ENCODE measurements around the gene UVRAG. TPM values are rescaled to one million over a fixed set of nuclear protein-coding genes. Genes with fewer than 3 reads are reported as not detected.

Gene UVRAG
- total and polyA plus RNA-seq, 2 donors (not counting 1 experiment from before 2014, with no cell fraction given): 37.7 to 94.1 TPM

GRCh38 chr11:75780888-75781287 is 34.1 kb upstream of the UVRAG start:
- Histone ChIP-seq H3K79me2 (ENCODE audit: control insufficient read depth, insufficient read depth, low read length) (peaks cover 4% of the 10 kb centered on the region), H4K20me1 (ENCODE audit: control insufficient read depth, insufficient read depth, low read length, poor library complexity, severe bottlenecking) (no peaks in the 10 kb centered on the region), H3K36me3 (replicated peaks in 1 of 2; ENCODE audit: control extremely low read depth in 1 of 2, control insufficient read depth in 1 of 2, extremely low read depth in 1 of 2, insufficient read depth in 2 of 2, low read length in 1 of 2) (peaks cover 0 to 9% of the 10 kb centered on the region in 2 experiments), H3K27ac (ENCODE audit: low read length in 2 of 2) (no peak overlapping the region), H3K9me3 (ENCODE audit: control extremely low read depth in 1 of 3, control insufficient read depth in 2 of 3, insufficient read depth in 1 of 3, low read length in 2 of 3) (no peaks in the 10 kb centered on the region), H3K4me2 (replicated peaks; ENCODE audit: low read depth, low read length, poor library complexity, severe bottlenecking) (no peak overlapping the region), H3K9ac (ENCODE audit: low read length) (no peak overlapping the region), H3K4me3 (ENCODE audit: control extremely low read depth in 1 of 5, extremely low read depth in 1 of 5, insufficient read depth in 1 of 5, low read depth in 2 of 5, low read length in 4 of 5) (no peak overlapping the region), H2AFZ (ENCODE audit: insufficient read depth, low read depth, low read length, poor library complexity, severe bottlenecking) (no peak overlapping the region), H3K4me1 (ENCODE audit: control insufficient read depth in 2 of 2, insufficient read depth in 2 of 2, low read length in 2 of 2) (peaks cover 16 to 28% of the 10 kb centered on the region in 2 donors), H3K27me3 (replicated peaks in 1 of 4; ENCODE audit: control extremely low read depth in 1 of 4, control insufficient read depth in 3 of 4, insufficient read depth in 4 of 4, low read length in 3 of 4) (no peaks in the 10 kb centered on the region)
- 89% methylated on average over 3 of the region's 3 CpGs for WGBS (ENCODE audit: insufficient coverage)
- Mint-ChIP-seq H3K9me3 (ENCODE audit: insufficient read depth) (no peaks in the 10 kb centered on the region), H3K27ac (no peak overlapping the region), H3K4me1 (peaks cover 34% of the 10 kb centered on the region), H3K4me3 (no peak overlapping the region), H3K27me3 (no peaks in the 10 kb centered on the region)
- TF ChIP-seq CTCF (IDR thresholded peaks at IDR 0.05) (no peak), EZH2 (IDR thresholded peaks at IDR 0.05; ENCODE audit: borderline replicate concordance, insufficient read depth, low read depth, low read length, poor library complexity, severe bottlenecking) (no peak)
- DNase-seq (no peak), ATAC-seq (ENCODE audit: low read depth) (no peak)
- ChIA-PET POLR2A (interaction anchor here (1.4 kb wide), 1 partner anchor 32 kb away, joined by 3 read pairs; no protein-coding TSS in a partner anchor), CTCF (interaction anchor here (1.5 kb wide), 1 partner anchor 23 kb away, joined by 4 read pairs; no protein-coding TSS in a partner anchor)
- intact Hi-C loops (cut with micrococcal nuclease): no loop called here

GRCh38 chr11:75781296-75781695 is 33.7 kb upstream of the UVRAG start:
- Histone ChIP-seq H3K4me3 (ENCODE audit: control extremely low read depth in 1 of 5, extremely low read depth in 1 of 5, insufficient read depth in 1 of 5, low read depth in 2 of 5, low read length in 4 of 5) (no peak overlapping the region), H3K9ac (ENCODE audit: low read length) (no peak overlapping the region), H3K4me1 (ENCODE audit: control insufficient read depth in 2 of 2, insufficient read depth in 2 of 2, low read length in 2 of 2) (peaks cover 16 to 28% of the 10 kb centered on the region in 2 donors), H4K20me1 (ENCODE audit: control insufficient read depth, insufficient read depth, low read length, poor library complexity, severe bottlenecking) (no peaks in the 10 kb centered on the region), H3K27me3 (replicated peaks in 1 of 4; ENCODE audit: control extremely low read depth in 1 of 4, control insufficient read depth in 3 of 4, insufficient read depth in 4 of 4, low read length in 3 of 4) (no peaks in the 10 kb centered on the region), H3K79me2 (ENCODE audit: control insufficient read depth, insufficient read depth, low read length) (peaks cover 4% of the 10 kb centered on the region), H3K36me3 (replicated peaks in 1 of 2; ENCODE audit: control extremely low read depth in 1 of 2, control insufficient read depth in 1 of 2, extremely low read depth in 1 of 2, insufficient read depth in 2 of 2, low read length in 1 of 2) (peaks cover 0 to 11% of the 10 kb centered on the region in 2 experiments), H3K9me3 (ENCODE audit: control extremely low read depth in 1 of 3, control insufficient read depth in 2 of 3, insufficient read depth in 1 of 3, low read length in 2 of 3) (no peaks in the 10 kb centered on the region), H2AFZ (ENCODE audit: insufficient read depth, low read depth, low read length, poor library complexity, severe bottlenecking) (no peak overlapping the region), H3K27ac (ENCODE audit: low read length in 2 of 2) (no peak overlapping the region), H3K4me2 (replicated peaks; ENCODE audit: low read depth, low read length, poor library complexity, severe bottlenecking) (no peak overlapping the region)
- ATAC-seq (ENCODE audit: low read depth): no peak
- no peak for DNase-seq
- Mint-ChIP-seq H3K4me3 (no peak overlapping the region), H3K27ac (no peak overlapping the region), H3K4me1 (peaks cover 34% of the 10 kb centered on the region), H3K9me3 (ENCODE audit: insufficient read depth) (no peaks in the 10 kb centered on the region), H3K27me3 (no peaks in the 10 kb centered on the region)
- ChIA-PET CTCF (interaction anchor here (1.5 kb wide), 1 partner anchor 22 kb away, joined by 4 read pairs; no protein-coding TSS in a partner anchor), POLR2A (interaction anchor here (1.4 kb wide), 1 partner anchor 31 kb away, joined by 3 read pairs; no protein-coding TSS in a partner anchor)
- intact Hi-C loops (cut with micrococcal nuclease): no loop called here
- no peak for TF ChIP-seq CTCF (IDR thresholded peaks at IDR 0.05)
- WGBS (ENCODE audit: insufficient coverage): 96% methylated on average over 7 of the region's 7 CpGs
